PC-9 (cell line): ENCODE data around the gene RPAP2.
"Not testable (repeated sequence)": the region's sequence is repeated elsewhere in the genome, so short reads cannot be mapped to it uniquely, and the experiment has no call there.

Source experiments
- EZH2 ChIP-seq: fragments of 200-600 bp; sonication (generic); IDR thresholded peaks from 2 replicates; pipeline ENCODE4 v1.8.0; 2017; ENCODE audit warnings: antibody characterized with exemption, low read depth
- TF ChIP-seq, protein P1 (sequence below): fragments of 200-600 bp; sonication (generic); conservative IDR thresholded peaks from 2 replicates; pipeline ENCODE4 v1.6.1; 2017; ENCODE audit warnings: mixed run types, antibody characterized with exemption, mild to moderate bottlenecking, moderate library complexity

DNA sequence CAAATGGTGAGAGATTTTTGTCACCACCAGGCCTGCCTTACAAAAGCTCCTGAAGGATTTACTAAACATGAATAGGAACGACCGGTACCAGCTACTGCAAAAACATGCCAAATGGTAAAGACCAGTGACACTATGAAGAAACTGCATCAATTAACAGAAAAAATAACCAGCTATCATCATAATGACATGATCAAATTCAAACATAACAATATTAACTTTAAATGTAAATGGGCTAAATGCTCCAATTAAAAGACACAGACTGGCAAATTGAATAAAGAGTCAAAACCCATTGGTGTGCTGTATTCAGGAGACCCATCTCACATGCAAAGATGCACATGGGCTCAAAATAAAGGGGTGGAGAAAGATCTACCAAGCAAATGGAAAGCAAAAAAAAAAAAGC is 17.4 kb upstream of the RPAP2 start:
- not testable (repeated sequence) for TF ChIP-seq EZH2
- TF ChIP-seq, protein P1, sequence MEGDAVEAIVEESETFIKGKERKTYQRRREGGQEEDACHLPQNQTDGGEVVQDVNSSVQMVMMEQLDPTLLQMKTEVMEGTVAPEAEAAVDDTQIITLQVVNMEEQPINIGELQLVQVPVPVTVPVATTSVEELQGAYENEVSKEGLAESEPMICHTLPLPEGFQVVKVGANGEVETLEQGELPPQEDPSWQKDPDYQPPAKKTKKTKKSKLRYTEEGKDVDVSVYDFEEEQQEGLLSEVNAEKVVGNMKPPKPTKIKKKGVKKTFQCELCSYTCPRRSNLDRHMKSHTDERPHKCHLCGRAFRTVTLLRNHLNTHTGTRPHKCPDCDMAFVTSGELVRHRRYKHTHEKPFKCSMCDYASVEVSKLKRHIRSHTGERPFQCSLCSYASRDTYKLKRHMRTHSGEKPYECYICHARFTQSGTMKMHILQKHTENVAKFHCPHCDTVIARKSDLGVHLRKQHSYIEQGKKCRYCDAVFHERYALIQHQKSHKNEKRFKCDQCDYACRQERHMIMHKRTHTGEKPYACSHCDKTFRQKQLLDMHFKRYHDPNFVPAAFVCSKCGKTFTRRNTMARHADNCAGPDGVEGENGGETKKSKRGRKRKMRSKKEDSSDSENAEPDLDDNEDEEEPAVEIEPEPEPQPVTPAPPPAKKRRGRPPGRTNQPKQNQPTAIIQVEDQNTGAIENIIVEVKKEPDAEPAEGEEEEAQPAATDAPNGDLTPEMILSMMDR = not testable (repeated sequence)
